Stimulated activated CD4-positive, alpha-beta T cell treated with anti-CD3 and anti-CD28 coated beads, TNF-alpha, amount 100 ng/mL, for 1 hour (primary cell): Measurements from ENCODE around the gene PTPN6.

Experiments
- DNase-seq, 3 donors: peaks; one replicate each; pipeline ENCODE4 v3.0.0-alpha.2; 2020; ENCODE audit warnings: low read depth in 3 of 3, low spot score in 1 of 3

The PTPN6 gene

DNA sequence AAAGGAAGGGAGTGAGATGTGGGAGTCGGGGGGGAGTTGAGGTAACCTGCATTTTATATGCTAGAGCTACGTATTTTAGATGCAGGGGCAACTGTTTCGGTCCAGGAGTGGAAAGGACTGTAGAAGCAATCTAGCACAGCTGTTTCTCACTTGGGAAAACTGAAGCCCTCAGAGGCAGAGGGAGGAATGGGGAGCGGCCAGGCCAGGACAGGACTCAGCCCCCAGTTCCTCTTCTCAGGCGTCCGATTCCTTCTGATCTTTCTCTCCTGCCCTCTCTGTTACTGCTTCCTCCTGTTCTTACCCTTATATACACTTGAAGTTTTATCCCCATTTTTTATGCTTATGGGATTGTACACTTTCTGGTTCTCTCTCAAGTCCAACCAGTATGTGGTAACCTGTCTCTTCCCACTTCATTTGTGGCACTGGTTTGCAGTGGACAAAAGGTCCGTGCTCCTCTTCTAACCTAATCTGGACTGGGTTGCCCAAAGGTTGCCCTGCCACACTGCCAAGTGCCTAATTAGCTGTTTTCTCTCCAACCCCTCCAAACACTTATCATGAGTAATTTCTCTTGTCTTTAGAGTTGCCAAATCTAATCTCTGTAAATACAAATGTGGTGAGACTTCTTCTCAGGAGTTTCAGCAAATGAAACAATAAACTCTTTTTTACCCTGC lies 50.9 kb downstream of the PTPN6 start:
- DNase-seq: no peak

- DNase-seq: no peak
Measured at GRCh38 chr12:7004287-7004803, 53.2 kb downstream of the PTPN6 start.

DNA sequence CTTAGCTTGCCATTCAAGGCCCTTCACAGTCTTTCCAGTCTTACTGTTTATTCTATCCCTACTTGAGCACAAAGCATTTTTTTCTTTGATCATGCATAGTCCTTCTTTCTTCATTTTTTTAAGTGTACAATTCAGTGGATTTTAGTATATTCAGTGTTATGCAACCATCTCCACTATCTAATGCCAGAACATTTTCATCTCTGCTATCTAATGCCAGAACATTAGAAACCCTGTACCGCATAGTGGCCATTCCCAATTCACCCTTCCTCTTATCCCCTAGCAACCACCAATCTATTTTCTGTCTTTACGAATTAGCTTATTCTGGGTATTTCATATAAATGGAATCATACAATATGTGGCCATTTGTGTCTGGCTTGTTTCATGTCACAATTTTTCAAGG lies 53.7 kb downstream of the PTPN6 start:
- no peak for DNase-seq

GRCh38 chr12:7005311-7005710 lies 54.2 kb downstream of the PTPN6 start:
- no peak for DNase-seq

DNA sequence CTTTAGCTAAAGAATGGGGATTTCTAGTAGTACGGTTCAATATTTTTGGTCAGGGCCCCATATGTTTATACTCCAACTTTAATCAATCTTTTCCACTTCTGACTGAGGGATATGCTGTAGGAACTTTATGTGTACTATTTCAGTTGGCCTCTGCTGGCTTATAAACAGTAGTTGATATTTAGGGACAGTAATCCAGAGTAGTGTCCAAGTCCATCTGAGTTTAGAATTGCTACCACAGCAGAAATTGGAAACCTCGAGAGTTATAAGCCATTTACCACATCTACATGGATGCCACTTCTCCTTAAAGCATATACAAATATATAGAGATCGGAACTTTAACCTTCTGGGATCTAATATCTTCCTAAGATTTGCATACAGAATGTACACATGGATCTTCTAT lies 55.5 kb downstream of the PTPN6 start:
- DNase-seq: no peak

DNA sequence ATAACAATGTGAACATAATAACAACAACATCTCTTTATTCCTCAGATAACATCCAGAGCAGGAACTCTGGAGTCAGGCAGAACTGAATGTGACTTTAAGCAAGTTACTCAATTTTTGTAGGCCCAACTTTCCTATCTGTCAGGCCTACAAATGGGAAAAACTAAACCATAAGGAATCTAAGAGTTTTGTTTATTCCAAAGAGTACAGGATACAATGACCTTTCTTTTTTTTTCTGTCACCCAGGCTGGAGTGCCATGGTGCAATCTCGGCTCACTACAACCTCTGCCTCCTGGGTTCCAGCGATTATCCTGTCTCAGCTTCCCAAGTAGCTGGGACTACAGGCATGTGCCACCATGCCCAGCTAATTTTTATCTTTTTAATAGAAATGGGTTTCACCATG lies 57.7 kb downstream of the PTPN6 start:
- no peak for DNase-seq

GRCh38 chr12:7009512-7009911 lies 58.4 kb downstream of the PTPN6 start:
- DNase-seq: no peak
